GM23338 (cell line): ENCODE results near the gene PCA3. TPM values are rescaled to one million over a fixed set of nuclear protein-coding genes. Genes with fewer than 3 reads are reported as not detected.

Experiments used
- ATAC-seq: fragments of 200-7000 bp; cut with Tn5 transposase; 3 replicates; pipeline ENCODE4 v1.9.1; 2020
- DNase-seq: peaks from one replicate; pipeline ENCODE4 v3.0.0-alpha.2; 2015; ENCODE audit warnings: low spot score
- H2AFZ ChIP-seq: fragments of 200-600 bp; sonication (generic); 2 replicates; pipeline ENCODE4 v1.8.0; 2016; ENCODE audit warnings: antibody characterized with exemption, mild to moderate bottlenecking, moderate library complexity
- H3F3A ChIP-seq: fragments of 200-600 bp; sonication (generic); replicated peaks from 2 replicates; pipeline ENCODE4 v1.8.0; 2017; ENCODE audit warnings: antibody characterized with exemption, mixed run types, low read depth
- H3K27ac ChIP-seq: fragments of 200-600 bp; sonication (generic); 2 replicates; pipeline ENCODE4 v1.6.1; 2016; ENCODE audit warnings: low read depth
- H3K27me3 ChIP-seq: fragments of 200-600 bp; sonication (generic); 2 replicates; pipeline ENCODE4 v1.8.0; 2016; ENCODE audit warnings: mild to moderate bottlenecking, mixed run types, moderate library complexity; ENCODE audit not compliant: insufficient read depth
- H3K36me3 ChIP-seq: fragments of 200-600 bp; sonication (generic); 2 replicates; pipeline ENCODE4 v1.8.0; 2016; ENCODE audit warnings: mild to moderate bottlenecking; ENCODE audit not compliant: insufficient read depth
- H3K4me1 ChIP-seq: fragments of 200-600 bp; sonication (generic); 2 replicates; pipeline ENCODE4 v1.8.0; 2016; ENCODE audit warnings: mild to moderate bottlenecking, moderate library complexity; ENCODE audit not compliant: insufficient read depth
- H3K4me2 ChIP-seq: fragments of 200-600 bp; sonication (generic); 2 replicates; pipeline ENCODE4 v1.7.1; 2017; ENCODE audit warnings: mixed run types
- H3K4me3 ChIP-seq: fragments of 200-600 bp; sonication (generic); 2 replicates; pipeline ENCODE4 v1.6.1; 2016; ENCODE audit warnings: mixed run types
- H3K79me2 ChIP-seq: fragments of 200-600 bp; sonication (generic); replicated peaks from 2 replicates; pipeline ENCODE4 v1.8.0; 2017; ENCODE audit warnings: mild to moderate bottlenecking; ENCODE audit not compliant: insufficient read depth
- H3K9me2 ChIP-seq: fragments of 200-600 bp; sonication (generic); 2 replicates; pipeline ENCODE4 v1.8.0; 2017; ENCODE audit not compliant: insufficient read depth
- H4K20me1 ChIP-seq: fragments of 200-600 bp; sonication (generic); replicated peaks from 2 replicates; pipeline ENCODE4 v1.8.0; 2017; ENCODE audit warnings: mild to moderate bottlenecking; ENCODE audit not compliant: insufficient read depth
- H3K27ac Mint-ChIP-seq: 2 replicates; pipeline ENCODE4 v1.8.0; 2020; ENCODE audit warnings: inconsistent platforms, mild to moderate bottlenecking, moderate library complexity, mixed read lengths
- H3K27me3 Mint-ChIP-seq: 3 replicates; pipeline ENCODE4 v1.8.0; 2022; ENCODE audit warnings: low read depth, mild to moderate bottlenecking, moderate library complexity, mixed read lengths, inconsistent platforms; ENCODE audit not compliant: insufficient read depth, poor library complexity
- H3K36me3 Mint-ChIP-seq: 3 replicates; pipeline ENCODE4 v1.8.0; 2021; ENCODE audit warnings: low read depth, mild to moderate bottlenecking, inconsistent platforms, moderate library complexity, mixed read lengths
- H3K4me1 Mint-ChIP-seq: 3 replicates; pipeline ENCODE4 v1.8.0; 2020; ENCODE audit warnings: mild to moderate bottlenecking, inconsistent platforms, mixed read lengths
- H3K4me3 Mint-ChIP-seq: 3 replicates; pipeline ENCODE4 v1.8.0; 2021; ENCODE audit warnings: moderate library complexity, mild to moderate bottlenecking, inconsistent platforms, mixed read lengths
- H3K9me3 Mint-ChIP-seq: 3 replicates; pipeline ENCODE4 v1.8.0; 2020; ENCODE audit warnings: moderate library complexity, mild to moderate bottlenecking, inconsistent platforms, mixed read lengths
- CREB1 ChIP-seq: fragments of 250-450 bp; sonication (Bioruptor Pico); IDR thresholded peaks from 2 replicates; pipeline ENCODE4 v1.5.0; 2020; ENCODE audit warnings: low read depth, mild to moderate bottlenecking, moderate library complexity
- CTCF ChIP-seq, 2 experiments: fragments of 200-600 bp in 1 of 2; sonication (generic) in 1 of 2; conservative IDR thresholded peaks; 2 replicates each; pipeline versions ENCODE4 v1.5.1 to v1.6.1; 2016 to 2017; ENCODE audit warnings: antibody characterized with exemption in 2 of 2, low read depth in 2 of 2, mild to moderate bottlenecking in 2 of 2, moderate library complexity in 1 of 2
- EZH2 ChIP-seq: fragments of 200-600 bp; sonication (generic); IDR thresholded peaks from one replicate; pipeline ENCODE4 v1.8.0; 2017; ENCODE audit warnings: antibody characterized with exemption, mild to moderate bottlenecking, low read depth; ENCODE audit not compliant: unreplicated experiment
- EZH2phosphoT487 ChIP-seq: fragments of 200-600 bp; sonication (generic); IDR thresholded peaks from one replicate; pipeline ENCODE4 v1.8.1; 2018; ENCODE audit warnings: antibody characterized with exemption; ENCODE audit not compliant: unreplicated experiment
- JUNB ChIP-seq: IDR thresholded peaks from one replicate; pipeline ENCODE4 v1.6.1; 2016; ENCODE audit warnings: antibody characterized with exemption; ENCODE audit not compliant: unreplicated experiment
- NANOG ChIP-seq: IDR thresholded peaks from 2 replicates; pipeline ENCODE4 v1.6.1; 2016; ENCODE audit warnings: antibody characterized with exemption, borderline replicate concordance
- POLR2AphosphoS5 ChIP-seq: IDR thresholded peaks from 2 replicates; pipeline ENCODE4 v1.6.1; 2016; ENCODE audit warnings: antibody characterized with exemption, low read depth
- STAT1 ChIP-seq: IDR thresholded peaks from one replicate; pipeline ENCODE4 v1.6.1; 2016; ENCODE audit warnings: antibody characterized with exemption; ENCODE audit not compliant: unreplicated experiment
- ZNF114 ChIP-seq: fragments of 250-450 bp; sonication (Bioruptor Pico); IDR thresholded peaks from 2 replicates; pipeline ENCODE4 v1.5.0; 2020; ENCODE audit warnings: mild to moderate bottlenecking, moderate library complexity
- ZNF331 ChIP-seq: fragments of 250-450 bp; sonication (Bioruptor Pico); IDR thresholded peaks from 2 replicates; pipeline ENCODE4 v1.5.0; 2020; ENCODE audit warnings: low read depth, mild to moderate bottlenecking, moderate library complexity
- ZNF462 ChIP-seq: fragments of 250-450 bp; sonication (Bioruptor Pico); IDR thresholded peaks from 2 replicates; pipeline ENCODE4 v1.5.0; 2020; ENCODE audit warnings: mild to moderate bottlenecking, moderate library complexity
- polyA plus RNA-seq: library from polyadenylated mRNA; unstranded; fragments of >200 nt; fragmentation: Nextera tagmentation; extraction: Ambion mirVana; gene quantifications from 2 replicates; pipeline ENCODE4 v1.2.1, GENCODE V29; 2016
- total RNA-seq: library from RNA; depleted of rRNA; stranded (reverse); fragments of >200 nt; shearing (Covaris generic); gene quantifications from 2 replicates; pipeline ENCODE4 v1.2.3, GENCODE V29; 2014
- TF ChIP-seq, protein P1 (sequence below): IDR thresholded peaks from one replicate; pipeline ENCODE4 v1.6.1; 2018; ENCODE audit warnings: antibody characterized with exemption; ENCODE audit not compliant: unreplicated experiment

PCA3 gene
- total and polyA plus RNA-seq, 2 experiments from 2014 or later = 0.28 to 0.76 TPM

DNA sequence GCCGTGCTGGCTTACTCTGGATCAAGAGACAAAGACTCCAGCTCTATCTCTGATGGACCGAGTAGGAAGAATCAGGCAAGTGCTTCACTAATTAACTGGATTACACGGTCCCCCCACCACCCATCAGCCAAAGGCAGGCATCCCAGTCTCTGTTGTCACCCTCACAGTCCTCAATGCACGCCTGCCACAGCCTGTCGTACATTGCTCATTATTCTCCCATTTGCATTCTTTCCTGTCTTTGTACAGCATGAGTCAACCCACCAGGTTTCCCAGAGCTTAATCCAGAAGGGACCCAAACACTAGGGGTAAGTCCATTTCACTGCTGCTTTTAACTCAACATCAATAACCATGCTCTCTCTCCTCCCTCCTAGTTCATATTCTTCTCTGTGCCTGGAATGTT lies 44.4 kb downstream of the PCA3 start (continued):
- TF ChIP-seq CTCF (conservative IDR thresholded peaks at IDR 0.05; ENCODE audit: low read depth in 2 of 2) = no peak
- no peak for TF ChIP-seq ZNF114
- no peak for TF ChIP-seq ZNF331
- no peak for TF ChIP-seq STAT1

DNA sequence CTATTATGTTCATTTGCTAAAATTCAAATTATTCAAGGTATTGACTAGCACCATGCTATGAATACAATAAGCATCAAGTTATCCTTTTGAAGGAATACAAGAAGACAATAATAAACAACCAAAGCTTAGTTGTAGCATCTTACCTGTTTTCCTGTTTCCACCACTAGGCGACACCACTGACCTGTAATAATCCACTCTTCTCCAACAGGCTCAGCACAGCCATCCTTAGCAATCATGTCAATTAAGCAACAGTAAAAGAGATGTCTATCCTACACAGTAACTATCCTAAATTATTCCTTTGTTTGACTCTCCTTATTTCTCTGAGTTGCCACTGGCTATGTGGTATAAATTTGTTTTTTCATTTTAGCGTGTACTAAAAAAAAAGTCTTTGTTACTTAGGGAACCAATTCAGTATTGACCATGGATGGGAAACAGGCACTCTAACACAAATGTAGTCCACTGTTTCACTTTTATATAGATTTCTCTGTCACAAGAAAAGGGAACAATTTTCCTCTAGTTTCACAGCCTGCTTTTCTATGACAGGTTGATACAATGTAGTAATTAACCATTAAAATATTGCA lies 46.2 kb downstream of the PCA3 start:
- no peaks in the 10 kb centered on the region for H3K9me2 ChIP-seq
- TF ChIP-seq ZNF462 (CRISPR knock-in tag) (no peak), EZH2 (no peak), POLR2AphosphoS5 (no peak), CREB1 (CRISPR knock-in tag) (0 out of 2 replicates have a peak, but pooled peaks have one; percentile 7), JUNB (no peak), EZH2phosphoT487 (no peak), ZNF114 (no peak), NANOG (no peak), STAT1 (no peak)
- TF ChIP-seq, protein P1, sequence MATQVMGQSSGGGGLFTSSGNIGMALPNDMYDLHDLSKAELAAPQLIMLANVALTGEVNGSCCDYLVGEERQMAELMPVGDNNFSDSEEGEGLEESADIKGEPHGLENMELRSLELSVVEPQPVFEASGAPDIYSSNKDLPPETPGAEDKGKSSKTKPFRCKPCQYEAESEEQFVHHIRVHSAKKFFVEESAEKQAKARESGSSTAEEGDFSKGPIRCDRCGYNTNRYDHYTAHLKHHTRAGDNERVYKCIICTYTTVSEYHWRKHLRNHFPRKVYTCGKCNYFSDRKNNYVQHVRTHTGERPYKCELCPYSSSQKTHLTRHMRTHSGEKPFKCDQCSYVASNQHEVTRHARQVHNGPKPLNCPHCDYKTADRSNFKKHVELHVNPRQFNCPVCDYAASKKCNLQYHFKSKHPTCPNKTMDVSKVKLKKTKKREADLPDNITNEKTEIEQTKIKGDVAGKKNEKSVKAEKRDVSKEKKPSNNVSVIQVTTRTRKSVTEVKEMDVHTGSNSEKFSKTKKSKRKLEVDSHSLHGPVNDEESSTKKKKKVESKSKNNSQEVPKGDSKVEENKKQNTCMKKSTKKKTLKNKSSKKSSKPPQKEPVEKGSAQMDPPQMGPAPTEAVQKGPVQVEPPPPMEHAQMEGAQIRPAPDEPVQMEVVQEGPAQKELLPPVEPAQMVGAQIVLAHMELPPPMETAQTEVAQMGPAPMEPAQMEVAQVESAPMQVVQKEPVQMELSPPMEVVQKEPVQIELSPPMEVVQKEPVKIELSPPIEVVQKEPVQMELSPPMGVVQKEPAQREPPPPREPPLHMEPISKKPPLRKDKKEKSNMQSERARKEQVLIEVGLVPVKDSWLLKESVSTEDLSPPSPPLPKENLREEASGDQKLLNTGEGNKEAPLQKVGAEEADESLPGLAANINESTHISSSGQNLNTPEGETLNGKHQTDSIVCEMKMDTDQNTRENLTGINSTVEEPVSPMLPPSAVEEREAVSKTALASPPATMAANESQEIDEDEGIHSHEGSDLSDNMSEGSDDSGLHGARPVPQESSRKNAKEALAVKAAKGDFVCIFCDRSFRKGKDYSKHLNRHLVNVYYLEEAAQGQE = no peak

More for the DNA sequence above, 46.2 kb downstream of the PCA3 start:
- Histone ChIP-seq H3K4me1 (no peaks in the 10 kb centered on the region), H2AFZ (no peak overlapping the region), H3K4me3 (no peak overlapping the region), H3K27ac (no peak overlapping the region), H3K4me2 (no peak overlapping the region), H3K27me3 (no peaks in the 10 kb centered on the region), H3F3A (no peaks in the 10 kb centered on the region), H3K79me2 (no peaks in the 10 kb centered on the region), H4K20me1 (no peaks in the 10 kb centered on the region), H3K36me3 (no peaks in the 10 kb centered on the region)
- peak; percentile 89 for ATAC-seq
- H3K36me3 Mint-ChIP-seq = no peaks in the 10 kb centered on the region
- no peak overlapping the region for H3K4me3 Mint-ChIP-seq
- H3K9me3 Mint-ChIP-seq = no peaks in the 10 kb centered on the region
- no peak overlapping the region for H3K27ac Mint-ChIP-seq
- peaks cover 3% of the 10 kb centered on the region for H3K27me3 Mint-ChIP-seq
- no peaks in the 10 kb centered on the region for H3K4me1 Mint-ChIP-seq
- DNase-seq = peak; percentile 76
